Endothelial cell of umbilical vein (primary cell): ENCODE measurements around the gene RGS9. TPM values are rescaled to one million over a fixed set of nuclear protein-coding genes. Genes with fewer than 3 reads are reported as not detected.

Experiments used
- BruUV-seq: library from RNA; stranded (reverse); fragments of 400-500 nt; replicated peaks from 2 replicates; lab custom pipeline; 2021; lab: Mats Ljungman, UMichigan
- CTCF ChIA-PET: fragments of 300-600, 350-600 bp; sonication (Branson Sonifier 250); formaldehyde crosslinking; loops from one replicate; lab custom pipeline; 2021; ENCODE audit warnings: antibody characterized with exemption, inconsistent platforms; lab: Charles Lee
- POLR2A ChIA-PET: fragments of 300-600, 350-600 bp; sonication (Branson Sonifier 250); formaldehyde crosslinking; loops from one replicate; lab custom pipeline; 2021; ENCODE audit warnings: antibody characterized with exemption, inconsistent platforms; lab: Charles Lee
- DNase-seq: peaks from one replicate; pipeline ENCODE4 v3.0.0-alpha.2; 2011; ENCODE audit warnings: low read depth, low spot score
- FAIRE-seq: peaks from 2 replicates; lab custom pipeline; 2011; peaks lifted over from hg19 to GRCh38; lab: Jason Lieb, UNC
- H2AFZ ChIP-seq: 2 replicates; pipeline ENCODE4 v1.6.0; 2012; ENCODE audit warnings: low read depth, low read length, control low read depth, inconsistent platforms
- H3K27ac ChIP-seq: 2 replicates; pipeline ENCODE4 v1.5.1; 2011; ENCODE audit warnings: low read depth, mild to moderate bottlenecking, control low read depth, low read length, moderate library complexity; ENCODE audit not compliant: insufficient read depth
- H3K27me3 ChIP-seq, 2 experiments: 2 replicates each; pipeline versions ENCODE4 v1.6.0 to v1.6.1; 2011; ENCODE audit warnings: low read length in 2 of 2, mixed read lengths in 1 of 2; ENCODE audit not compliant: control insufficient read depth in 2 of 2, insufficient read depth in 2 of 2
- H3K36me3 ChIP-seq, 2 experiments: 2 replicates in 1 of 2; 3 replicates in 1 of 2; pipeline ENCODE4 v1.5.1; 2011; ENCODE audit warnings: low read length in 2 of 2, mild to moderate bottlenecking in 1 of 2, moderate library complexity in 1 of 2; ENCODE audit not compliant: control insufficient read depth in 2 of 2, insufficient read depth in 2 of 2; ENCODE audit errors: extremely low read depth in 1 of 2
- H3K4me1 ChIP-seq: 3 replicates; pipeline ENCODE4 v1.5.1; 2011; ENCODE audit warnings: mild to moderate bottlenecking, low read length; ENCODE audit not compliant: control insufficient read depth, insufficient read depth; ENCODE audit errors: extremely low read depth
- H3K4me2 ChIP-seq: 2 replicates; pipeline ENCODE4 v1.6.1; 2011; ENCODE audit warnings: low read length, control low read depth, mixed read lengths; ENCODE audit not compliant: insufficient read depth
- H3K4me3 ChIP-seq, 3 experiments: fragments of 200-600 bp in 1 of 3; sonication (generic), shearing (Covaris generic) in 1 of 3; replicated peaks in 1 of 3; 2 replicates each; pipeline ENCODE4 v1.5.1; 2011 to 2016; ENCODE audit warnings: control low read depth in 3 of 3, low read length in 3 of 3, mild to moderate bottlenecking in 2 of 3, inconsistent platforms in 1 of 3, low read depth in 1 of 3, moderate library complexity in 1 of 3; ENCODE audit not compliant: insufficient read depth in 1 of 3
- H3K79me2 ChIP-seq: 2 replicates; pipeline ENCODE4 v1.6.0; 2012; ENCODE audit warnings: low read length, inconsistent platforms; ENCODE audit not compliant: control insufficient read depth, insufficient read depth
- H3K9ac ChIP-seq: replicated peaks from 2 replicates; pipeline ENCODE3; 2011; ENCODE audit warnings: low read length, control low read depth; ENCODE audit not compliant: insufficient read depth; ENCODE audit errors: extremely low read depth
- H3K9me1 ChIP-seq: replicated peaks from 3 replicates; pipeline ENCODE4 v1.6.0; 2011; ENCODE audit warnings: mild to moderate bottlenecking, low read length; ENCODE audit not compliant: control insufficient read depth, insufficient read depth; ENCODE audit errors: extremely low read depth
- H3K9me3 ChIP-seq: replicated peaks from 2 replicates; pipeline ENCODE4 v1.5.1; 2012; ENCODE audit warnings: low read length, inconsistent platforms; ENCODE audit not compliant: control insufficient read depth, insufficient read depth
- H4K20me1 ChIP-seq: replicated peaks from 2 replicates; pipeline ENCODE3; 2011; ENCODE audit warnings: mild to moderate bottlenecking, low read length; ENCODE audit not compliant: control insufficient read depth, insufficient read depth; ENCODE audit errors: extremely low read depth
- EZH2 ChIP-seq: IDR thresholded peaks from 2 replicates; pipeline ENCODE4 v1.6.1; 2012; ENCODE audit warnings: borderline replicate concordance, low read depth, mild to moderate bottlenecking, moderate library complexity, low read length, inconsistent platforms; ENCODE audit not compliant: severe bottlenecking
- FOS ChIP-seq: IDR thresholded peaks from 2 replicates; pipeline ENCODE4 v1.6.1; 2011; ENCODE audit warnings: mild to moderate bottlenecking, low read length, moderate library complexity, borderline replicate concordance; ENCODE audit not compliant: insufficient read depth
- GATA2 ChIP-seq: IDR thresholded peaks from 2 replicates; pipeline ENCODE4 v1.7.0; 2011; ENCODE audit warnings: low read depth, mild to moderate bottlenecking, moderate library complexity, mixed read lengths, low read length; ENCODE audit not compliant: insufficient read length, insufficient read depth
- JUN ChIP-seq: IDR thresholded peaks from 2 replicates; pipeline ENCODE4 v1.6.1; 2011; ENCODE audit warnings: borderline replicate concordance, low read depth; ENCODE audit not compliant: insufficient read length, insufficient read depth
- MYC ChIP-seq: IDR thresholded peaks from one replicate; pipeline ENCODE4 v1.6.1; 2011; ENCODE audit warnings: mild to moderate bottlenecking, low read depth, low read length
- POLR2A ChIP-seq: IDR thresholded peaks from 2 replicates; pipeline ENCODE4 v1.6.1; 2012; ENCODE audit warnings: low read depth, mild to moderate bottlenecking, control low read depth, low read length
- POLR2AphosphoS5 ChIP-seq: IDR thresholded peaks from 2 replicates; pipeline ENCODE4 v1.6.1; 2012; ENCODE audit warnings: low read depth, mild to moderate bottlenecking, control low read depth, low read length, moderate library complexity; ENCODE audit not compliant: insufficient read depth
- dilution Hi-C: fragments of 300-500 bp; cut with MboI; formaldehyde crosslinking; loops from one replicate; pipeline ENCODE4 v1.15.0; 2019; ENCODE audit warnings: low sequenced_read_pairs; ENCODE audit not compliant: extremely low pct_ligation_motif_present
- intact Hi-C: fragments of 100-400 bp; cut with micrococcal nuclease; formaldehyde crosslinking; loops from one replicate; pipeline ENCODE4 v1.10.0; 2022
- polyA plus RNA-seq, 4 experiments: library from polyadenylated mRNA; depleted of rRNA in 3 of 4; stranded (reverse) in 3 of 4; unstranded in 1 of 4; fragments of >200 nt; gene quantifications; 2 replicates each; pipeline versions ENCODE4 v1.2.1 to v1.2.3, GENCODE V29; 2011 to 2012; ENCODE audit warnings: missing spikeins in 1 of 4
- total RNA-seq: library from RNA; stranded (reverse); gene quantifications from 2 replicates; pipeline ENCODE4 v1.2.3, GENCODE V29; 2021
- TF ChIP-seq, protein P1 (sequence below): IDR thresholded peaks from 2 replicates; pipeline ENCODE4 v1.6.1; 2011; ENCODE audit not compliant: insufficient read depth, insufficient read length
- TF ChIP-seq, protein P2 (sequence below), 2 donors: IDR thresholded peaks; 1 replicate in 1 of 2; 2 replicates in 1 of 2; pipeline ENCODE4 v1.5.1; 2011; ENCODE audit warnings: low read length in 2 of 2, mild to moderate bottlenecking in 2 of 2, moderate library complexity in 2 of 2, control low read depth in 1 of 2, inconsistent platforms in 1 of 2, low read depth in 1 of 2; ENCODE audit not compliant: insufficient read depth in 1 of 2; ENCODE audit errors: extremely low read depth in 1 of 2

RGS9 gene
- total and polyA plus RNA-seq, 2 donors (not counting 3 experiments of a cell fraction or from before 2014, with no cell fraction given), result 0.61 to 1.4 TPM

DNA sequence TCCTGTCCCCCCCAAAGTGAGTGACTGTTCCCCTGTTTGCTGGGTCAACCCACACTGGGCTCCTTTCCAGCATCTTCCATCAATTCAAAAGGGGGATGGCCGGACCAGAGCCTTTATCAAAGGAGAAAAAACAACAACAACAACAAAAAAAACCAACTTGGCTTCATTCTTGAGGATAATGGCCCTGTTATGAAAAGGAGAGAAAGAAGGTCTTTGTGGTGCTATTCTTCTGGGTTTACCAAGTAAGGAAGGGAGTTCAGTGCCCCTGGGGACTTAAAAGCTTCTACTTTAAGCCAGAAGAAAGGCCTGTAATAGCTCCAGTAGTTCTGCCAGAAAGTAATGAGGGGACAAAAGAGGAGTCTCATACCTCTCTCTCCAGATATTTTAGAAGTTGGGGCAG lies 71.5 kb downstream of the RGS9 start:
- CTCF ChIA-PET, result interaction anchor here (0.5 to 1.1 kb wide), 2 partner anchors 108 to 369 kb away, joined by 3 read pairs; no protein-coding TSS in a partner anchor
- DNase-seq, result no peak
- no TSS peak for BruUV-seq
- intact Hi-C loops, result no loop called here
- no peak for FAIRE-seq
- Histone ChIP-seq H3K36me3 (no peaks in the 10 kb centered on the region), H3K9ac (no peak overlapping the region), H3K27me3 (peaks cover 25 to 29% of the 10 kb centered on the region in 2 experiments), H2AFZ (no peak overlapping the region), H3K4me2 (no peak overlapping the region), H3K9me3 (no peaks in the 10 kb centered on the region), H4K20me1 (no peaks in the 10 kb centered on the region), H3K4me1 (no peaks in the 10 kb centered on the region), H3K4me3 (no peak overlapping the region), H3K27ac (no peak overlapping the region), H3K9me1 (no peaks in the 10 kb centered on the region), H3K79me2 (no peaks in the 10 kb centered on the region)
- dilution Hi-C loops, result no loop called here
- TF ChIP-seq JUN, result no peak
- POLR2A ChIA-PET, result no interaction called here

DNA sequence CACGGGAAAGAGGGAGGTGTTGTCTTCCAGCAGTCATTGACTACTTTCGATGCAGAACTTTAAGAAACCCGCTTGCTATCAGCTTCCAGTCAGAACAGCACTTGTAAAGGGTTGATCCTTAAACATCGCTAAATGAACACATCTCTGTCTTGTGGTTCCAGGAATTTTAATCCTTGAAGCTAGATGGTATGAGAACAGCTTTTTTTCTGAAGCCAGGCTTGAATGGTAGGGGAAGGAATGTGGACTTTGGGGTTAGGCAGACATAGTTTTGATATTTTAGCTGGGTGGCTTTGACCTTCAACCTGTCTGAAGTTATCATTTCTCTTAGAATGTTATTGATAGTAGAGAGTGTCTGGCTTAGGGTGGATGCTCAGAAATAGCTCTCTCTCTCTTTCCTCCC lies 81.1 kb downstream of the RGS9 start:
- peaks cover 40 to 42% of the 10 kb centered on the region in 2 experiments for H3K27me3 ChIP-seq
- H3K4me2 ChIP-seq, result no peak overlapping the region
- H3K9me1 ChIP-seq, result no peaks in the 10 kb centered on the region
- dilution Hi-C loops (no loop called here), intact Hi-C loops (no loop called here)
- no TSS peak for BruUV-seq
- no peaks in the 10 kb centered on the region for H3K36me3 ChIP-seq
- no peak overlapping the region for H3K27ac ChIP-seq
- no peaks in the 10 kb centered on the region for H3K4me1 ChIP-seq
- H3K9ac ChIP-seq, result no peak overlapping the region
- TF ChIP-seq, protein P1, sequence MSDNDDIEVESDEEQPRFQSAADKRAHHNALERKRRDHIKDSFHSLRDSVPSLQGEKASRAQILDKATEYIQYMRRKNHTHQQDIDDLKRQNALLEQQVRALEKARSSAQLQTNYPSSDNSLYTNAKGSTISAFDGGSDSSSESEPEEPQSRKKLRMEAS, result no peak
- TF ChIP-seq MYC, result no peak
- TF ChIP-seq JUN, result no peak
- TF ChIP-seq FOS, result no peak
- TF ChIP-seq GATA2, result no peak
- no peak for TF ChIP-seq POLR2A
- no peak for TF ChIP-seq POLR2AphosphoS5
- TF ChIP-seq EZH2, result no peak
- TF ChIP-seq, protein P2, sequence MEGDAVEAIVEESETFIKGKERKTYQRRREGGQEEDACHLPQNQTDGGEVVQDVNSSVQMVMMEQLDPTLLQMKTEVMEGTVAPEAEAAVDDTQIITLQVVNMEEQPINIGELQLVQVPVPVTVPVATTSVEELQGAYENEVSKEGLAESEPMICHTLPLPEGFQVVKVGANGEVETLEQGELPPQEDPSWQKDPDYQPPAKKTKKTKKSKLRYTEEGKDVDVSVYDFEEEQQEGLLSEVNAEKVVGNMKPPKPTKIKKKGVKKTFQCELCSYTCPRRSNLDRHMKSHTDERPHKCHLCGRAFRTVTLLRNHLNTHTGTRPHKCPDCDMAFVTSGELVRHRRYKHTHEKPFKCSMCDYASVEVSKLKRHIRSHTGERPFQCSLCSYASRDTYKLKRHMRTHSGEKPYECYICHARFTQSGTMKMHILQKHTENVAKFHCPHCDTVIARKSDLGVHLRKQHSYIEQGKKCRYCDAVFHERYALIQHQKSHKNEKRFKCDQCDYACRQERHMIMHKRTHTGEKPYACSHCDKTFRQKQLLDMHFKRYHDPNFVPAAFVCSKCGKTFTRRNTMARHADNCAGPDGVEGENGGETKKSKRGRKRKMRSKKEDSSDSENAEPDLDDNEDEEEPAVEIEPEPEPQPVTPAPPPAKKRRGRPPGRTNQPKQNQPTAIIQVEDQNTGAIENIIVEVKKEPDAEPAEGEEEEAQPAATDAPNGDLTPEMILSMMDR (IDR thresholded peaks at IDR 0.05; ENCODE audit: extremely low read depth in 1 of 2, insufficient read depth in 1 of 2, low read depth in 1 of 2, low read length in 2 of 2), result no peak
- DNase-seq (no peak), FAIRE-seq (no peak)
- no peaks in the 10 kb centered on the region for H4K20me1 ChIP-seq
- no peaks in the 10 kb centered on the region for H3K9me3 ChIP-seq
- H2AFZ ChIP-seq, result no peak overlapping the region
- ChIA-PET CTCF (interaction anchor here (0.7 to 2.8 kb wide), 5 partner anchors 14 to 947 kb away, joined by 3 to 21 read pairs (median 5); partner anchors contain the start of gene LRRC37A3), POLR2A (no interaction called here)
- H3K4me3 ChIP-seq, result no peak overlapping the region
- no peaks in the 10 kb centered on the region for H3K79me2 ChIP-seq
